Skin of body (tissue), 2 donors: Measurements from ENCODE around the gene MIPOL1. TPM values are rescaled to one million over a fixed set of nuclear protein-coding genes. Genes with fewer than 3 reads are reported as not detected.
"Not testable (repeated sequence)": the region's sequence is repeated elsewhere in the genome, so short reads cannot be mapped to it uniquely, and the experiment has no call there.

Source experiments
- DNase-seq: peaks from one replicate; lab custom pipeline; 2025; lab: John Stamatoyannopoulos, UW
- total RNA-seq: library from RNA; depleted of rRNA; stranded (reverse); fragments of >200 nt; gene quantifications from one replicate; pipeline ENCODE4 v1.2.3, GENCODE V29; 2014

Gene MIPOL1
- total RNA-seq, 1 donor from 2014 or later, result 17.3 TPM

- no peak for DNase-seq
Measured at GRCh38 chr14:37443461-37443860, 245.7 kb downstream of the MIPOL1 start.

GRCh38 chr14:37447883-37448391 lies 250.2 kb downstream of the MIPOL1 start:
- no peak for DNase-seq

GRCh38 chr14:37452323-37452722 lies 254.6 kb downstream of the MIPOL1 start:
- no peak for DNase-seq

- DNase-seq, result no peak
Measured at GRCh38 chr14:37453985-37454384, 256.2 kb downstream of the MIPOL1 start.

- DNase-seq, result no peak
Measured at GRCh38 chr14:37457334-37457733, 259.6 kb downstream of the MIPOL1 start.

GRCh38 chr14:37462426-37462825 lies 264.7 kb downstream of the MIPOL1 start:
- not testable (repeated sequence) for DNase-seq

GRCh38 chr14:37464192-37464858 lies 266.6 kb downstream of the MIPOL1 start:
- no peak for DNase-seq

GRCh38 chr14:37466003-37466622 lies 268.4 kb downstream of the MIPOL1 start:
- DNase-seq, result no peak

- DNase-seq, result no peak
Measured at GRCh38 chr14:37466623-37467088, 268.9 kb downstream of the MIPOL1 start.

- no peak for DNase-seq
Measured at GRCh38 chr14:37469650-37470049, 271.9 kb downstream of the MIPOL1 start.

GRCh38 chr14:37470251-37470650 lies 272.5 kb downstream of the MIPOL1 start:
- no peak for DNase-seq

GRCh38 chr14:37472906-37473305 lies 275.2 kb downstream of the MIPOL1 start:
- no peak for DNase-seq

GRCh38 chr14:37474191-37474590 lies 276.5 kb downstream of the MIPOL1 start:
- DNase-seq, result no peak

- DNase-seq, result no peak
Measured at GRCh38 chr14:37480446-37481290, 282.9 kb downstream of the MIPOL1 start.

- no peak for DNase-seq
Measured at GRCh38 chr14:37482428-37482827, 284.7 kb downstream of the MIPOL1 start.

- no peak for DNase-seq
Measured at GRCh38 chr14:37483672-37484071, 285.9 kb downstream of the MIPOL1 start.

GRCh38 chr14:37490607-37491006 lies 292.9 kb downstream of the MIPOL1 start:
- no peak for DNase-seq

- no peak for DNase-seq
Measured at GRCh38 chr14:37491076-37491475, 293.3 kb downstream of the MIPOL1 start.

GRCh38 chr14:37493606-37494005 lies 295.9 kb downstream of the MIPOL1 start:
- no peak for DNase-seq

GRCh38 chr14:37497422-37497821 lies 299.7 kb downstream of the MIPOL1 start:
- no peak for DNase-seq

- DNase-seq, result no peak
Measured at GRCh38 chr14:37501877-37502276, 304.1 kb downstream of the MIPOL1 start.

GRCh38 chr14:37508503-37508902 lies 310.8 kb downstream of the MIPOL1 start:
- no peak for DNase-seq
